HG02885 (cell line): ENCODE data around the gene USP48.
"Not testable (repeated sequence)": the region's sequence is repeated elsewhere in the genome, so short reads cannot be mapped to it uniquely, and the experiment has no call there.

Experiments
- ATAC-seq: cut with Tn5 transposase; IDR thresholded peaks from one replicate; pipeline ENCODE4 v1.9.1; 2021; ENCODE audit warnings: mild to moderate bottlenecking; ENCODE audit not compliant: unreplicated experiment, poor library complexity

The USP48 gene

GRCh38 chr1:21704145-21704544 is 78.8 kb downstream of the USP48 start:
- no peak for ATAC-seq

GRCh38 chr1:21703318-21703963 is 79.5 kb downstream of the USP48 start:
- no peak for ATAC-seq

- ATAC-seq, result no peak
Observed at GRCh38 chr1:21702780-21703179, 80.2 kb downstream of the USP48 start.

- no peak for ATAC-seq
Observed at GRCh38 chr1:21701401-21701800, 81.5 kb downstream of the USP48 start.

GRCh38 chr1:21700094-21700493 is 82.9 kb downstream of the USP48 start:
- no peak for ATAC-seq

- ATAC-seq, result no peak
Observed at GRCh38 chr1:21696931-21697330, 86.0 kb downstream of the USP48 start.

- ATAC-seq, result no peak
Observed at GRCh38 chr1:21693732-21694131, 89.2 kb downstream of the USP48 start.

- ATAC-seq, result no peak
Observed at GRCh38 chr1:21691739-21692138, 91.2 kb downstream of the USP48 start.

- ATAC-seq, result no peak
Observed at GRCh38 chr1:21689661-21690372, 93.1 kb downstream of the USP48 start.

GRCh38 chr1:21687081-21687529 is 95.8 kb downstream of the USP48 start:
- ATAC-seq, result no peak

GRCh38 chr1:21685946-21686678 is 96.8 kb downstream of the USP48 start:
- ATAC-seq, result no peak

- ATAC-seq, result no peak
Observed at GRCh38 chr1:21681426-21681825, 101.5 kb downstream of the USP48 start.

- ATAC-seq, result no peak
Observed at GRCh38 chr1:21680918-21681317, 102.0 kb downstream of the USP48 start.

GRCh38 chr1:21680381-21680780 is 102.6 kb downstream of the USP48 start:
- ATAC-seq, result no peak

- no peak for ATAC-seq
Observed at GRCh38 chr1:21677168-21677567, 105.8 kb downstream of the USP48 start.

- ATAC-seq, result no peak
Observed at GRCh38 chr1:21674957-21675356, 108.0 kb downstream of the USP48 start.

- not testable (repeated sequence) for ATAC-seq
Observed at GRCh38 chr1:21673853-21674252, 109.1 kb downstream of the USP48 start.

GRCh38 chr1:21673277-21673780 is 109.6 kb downstream of the USP48 start:
- ATAC-seq, result no peak

GRCh38 chr1:21672478-21673276 is 110.3 kb downstream of the USP48 start:
- no peak for ATAC-seq

GRCh38 chr1:21671915-21672314 is 111.0 kb downstream of the USP48 start:
- no peak for ATAC-seq
